ENCODE measurements around the gene MGAT4A. TPM values are rescaled to one million over a fixed set of nuclear protein-coding genes. Genes with fewer than 3 reads are reported as not detected.

The MGAT4A gene
- total and polyA plus RNA-seq, 2 of the 13 experiments (the other 11 are each of a cell fraction or from before 2014, with no cell fraction given), result 47.2 to 90.9 TPM

DNA sequence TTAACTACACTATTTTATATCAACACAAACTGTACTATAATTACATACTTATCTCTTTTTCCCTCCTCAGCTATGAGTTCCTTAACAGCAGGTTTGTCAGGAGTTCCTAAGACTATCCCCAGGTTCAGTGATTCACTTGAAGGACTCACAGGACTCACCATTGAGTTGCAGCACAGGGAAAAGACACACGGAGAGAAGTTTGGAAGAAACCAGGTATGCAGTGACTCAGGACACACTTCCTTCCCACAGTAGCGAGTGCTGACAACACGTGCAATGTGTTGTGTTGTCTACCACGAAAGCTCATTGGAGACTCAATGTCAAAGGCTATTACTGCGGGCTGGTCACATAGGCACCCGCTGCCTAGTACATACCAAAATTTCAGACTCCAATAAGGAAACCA, 32.0 kb downstream of the MGAT4A start (continued):
- TF ChIP-seq, protein P1, sequence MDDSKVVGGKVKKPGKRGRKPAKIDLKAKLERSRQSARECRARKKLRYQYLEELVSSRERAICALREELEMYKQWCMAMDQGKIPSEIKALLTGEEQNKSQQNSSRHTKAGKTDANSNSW (CRISPR knock-in tag; IDR thresholded peaks at IDR 0.05; ENCODE audit: borderline replicate concordance), result no peak
- TF ChIP-seq ZNF776 (CRISPR knock-in tag; IDR thresholded peaks at IDR 0.05), result no peak
- TF ChIP-seq, protein P2, sequence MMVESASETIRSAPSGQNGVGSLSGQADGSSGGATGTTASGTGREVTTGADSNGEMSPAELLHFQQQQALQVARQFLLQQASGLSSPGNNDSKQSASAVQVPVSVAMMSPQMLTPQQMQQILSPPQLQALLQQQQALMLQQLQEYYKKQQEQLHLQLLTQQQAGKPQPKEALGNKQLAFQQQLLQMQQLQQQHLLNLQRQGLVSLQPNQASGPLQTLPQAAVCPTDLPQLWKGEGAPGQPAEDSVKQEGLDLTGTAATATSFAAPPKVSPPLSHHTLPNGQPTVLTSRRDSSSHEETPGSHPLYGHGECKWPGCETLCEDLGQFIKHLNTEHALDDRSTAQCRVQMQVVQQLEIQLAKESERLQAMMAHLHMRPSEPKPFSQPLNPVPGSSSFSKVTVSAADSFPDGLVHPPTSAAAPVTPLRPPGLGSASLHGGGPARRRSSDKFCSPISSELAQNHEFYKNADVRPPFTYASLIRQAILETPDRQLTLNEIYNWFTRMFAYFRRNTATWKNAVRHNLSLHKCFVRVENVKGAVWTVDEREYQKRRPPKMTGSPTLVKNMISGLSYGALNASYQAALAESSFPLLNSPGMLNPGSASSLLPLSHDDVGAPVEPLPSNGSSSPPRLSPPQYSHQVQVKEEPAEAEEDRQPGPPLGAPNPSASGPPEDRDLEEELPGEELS (CRISPR knock-in tag; IDR thresholded peaks at IDR 0.05), result no peak
- TF ChIP-seq FOSL1 (CRISPR knock-in tag; IDR thresholded peaks at IDR 0.05; ENCODE audit: borderline replicate concordance), result no peak
- TF ChIP-seq SP1 (IDR thresholded peaks at IDR 0.05), result no peak
- TF ChIP-seq SP1 (CRISPR knock-in tag; IDR thresholded peaks at IDR 0.05), result no peak
- TF ChIP-seq ZNF878 (CRISPR knock-in tag; IDR thresholded peaks at IDR 0.05), result no peak
- no peak for TF ChIP-seq SMARCC2 (IDR thresholded peaks at IDR 0.05)
- TF ChIP-seq ZSCAN22 (CRISPR knock-in tag; IDR thresholded peaks at IDR 0.05), result no peak
- TF ChIP-seq, protein P3, sequence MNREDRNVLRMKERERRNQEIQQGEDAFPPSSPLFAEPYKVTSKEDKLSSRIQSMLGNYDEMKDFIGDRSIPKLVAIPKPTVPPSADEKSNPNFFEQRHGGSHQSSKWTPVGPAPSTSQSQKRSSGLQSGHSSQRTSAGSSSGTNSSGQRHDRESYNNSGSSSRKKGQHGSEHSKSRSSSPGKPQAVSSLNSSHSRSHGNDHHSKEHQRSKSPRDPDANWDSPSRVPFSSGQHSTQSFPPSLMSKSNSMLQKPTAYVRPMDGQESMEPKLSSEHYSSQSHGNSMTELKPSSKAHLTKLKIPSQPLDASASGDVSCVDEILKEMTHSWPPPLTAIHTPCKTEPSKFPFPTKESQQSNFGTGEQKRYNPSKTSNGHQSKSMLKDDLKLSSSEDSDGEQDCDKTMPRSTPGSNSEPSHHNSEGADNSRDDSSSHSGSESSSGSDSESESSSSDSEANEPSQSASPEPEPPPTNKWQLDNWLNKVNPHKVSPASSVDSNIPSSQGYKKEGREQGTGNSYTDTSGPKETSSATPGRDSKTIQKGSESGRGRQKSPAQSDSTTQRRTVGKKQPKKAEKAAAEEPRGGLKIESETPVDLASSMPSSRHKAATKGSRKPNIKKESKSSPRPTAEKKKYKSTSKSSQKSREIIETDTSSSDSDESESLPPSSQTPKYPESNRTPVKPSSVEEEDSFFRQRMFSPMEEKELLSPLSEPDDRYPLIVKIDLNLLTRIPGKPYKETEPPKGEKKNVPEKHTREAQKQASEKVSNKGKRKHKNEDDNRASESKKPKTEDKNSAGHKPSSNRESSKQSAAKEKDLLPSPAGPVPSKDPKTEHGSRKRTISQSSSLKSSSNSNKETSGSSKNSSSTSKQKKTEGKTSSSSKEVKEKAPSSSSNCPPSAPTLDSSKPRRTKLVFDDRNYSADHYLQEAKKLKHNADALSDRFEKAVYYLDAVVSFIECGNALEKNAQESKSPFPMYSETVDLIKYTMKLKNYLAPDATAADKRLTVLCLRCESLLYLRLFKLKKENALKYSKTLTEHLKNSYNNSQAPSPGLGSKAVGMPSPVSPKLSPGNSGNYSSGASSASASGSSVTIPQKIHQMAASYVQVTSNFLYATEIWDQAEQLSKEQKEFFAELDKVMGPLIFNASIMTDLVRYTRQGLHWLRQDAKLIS (CRISPR knock-in tag; IDR thresholded peaks at IDR 0.05), result no peak
- TF ChIP-seq, protein P4, sequence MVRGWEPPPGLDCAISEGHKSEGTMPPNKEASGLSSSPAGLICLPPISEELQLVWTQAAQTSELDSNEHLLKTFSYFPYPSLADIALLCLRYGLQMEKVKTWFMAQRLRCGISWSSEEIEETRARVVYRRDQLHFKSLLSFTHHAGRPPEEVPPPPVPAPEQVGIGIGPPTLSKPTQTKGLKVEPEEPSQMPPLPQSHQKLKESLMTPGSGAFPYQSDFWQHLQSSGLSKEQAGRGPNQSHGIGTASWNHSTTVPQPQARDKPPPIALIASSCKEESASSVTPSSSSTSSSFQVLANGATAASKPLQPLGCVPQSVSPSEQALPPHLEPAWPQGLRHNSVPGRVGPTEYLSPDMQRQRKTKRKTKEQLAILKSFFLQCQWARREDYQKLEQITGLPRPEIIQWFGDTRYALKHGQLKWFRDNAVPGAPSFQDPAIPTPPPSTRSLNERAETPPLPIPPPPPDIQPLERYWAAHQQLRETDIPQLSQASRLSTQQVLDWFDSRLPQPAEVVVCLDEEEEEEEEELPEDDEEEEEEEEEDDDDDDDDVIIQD (CRISPR knock-in tag; IDR thresholded peaks at IDR 0.05; ENCODE audit: low read depth), result no peak
- TF ChIP-seq NPAS2 (CRISPR knock-in tag; IDR thresholded peaks at IDR 0.05; ENCODE audit: borderline replicate concordance), result no peak
- no peak for TF ChIP-seq ZMYM3 (CRISPR knock-in tag; IDR thresholded peaks at IDR 0.05)
- TF ChIP-seq, protein P5, sequence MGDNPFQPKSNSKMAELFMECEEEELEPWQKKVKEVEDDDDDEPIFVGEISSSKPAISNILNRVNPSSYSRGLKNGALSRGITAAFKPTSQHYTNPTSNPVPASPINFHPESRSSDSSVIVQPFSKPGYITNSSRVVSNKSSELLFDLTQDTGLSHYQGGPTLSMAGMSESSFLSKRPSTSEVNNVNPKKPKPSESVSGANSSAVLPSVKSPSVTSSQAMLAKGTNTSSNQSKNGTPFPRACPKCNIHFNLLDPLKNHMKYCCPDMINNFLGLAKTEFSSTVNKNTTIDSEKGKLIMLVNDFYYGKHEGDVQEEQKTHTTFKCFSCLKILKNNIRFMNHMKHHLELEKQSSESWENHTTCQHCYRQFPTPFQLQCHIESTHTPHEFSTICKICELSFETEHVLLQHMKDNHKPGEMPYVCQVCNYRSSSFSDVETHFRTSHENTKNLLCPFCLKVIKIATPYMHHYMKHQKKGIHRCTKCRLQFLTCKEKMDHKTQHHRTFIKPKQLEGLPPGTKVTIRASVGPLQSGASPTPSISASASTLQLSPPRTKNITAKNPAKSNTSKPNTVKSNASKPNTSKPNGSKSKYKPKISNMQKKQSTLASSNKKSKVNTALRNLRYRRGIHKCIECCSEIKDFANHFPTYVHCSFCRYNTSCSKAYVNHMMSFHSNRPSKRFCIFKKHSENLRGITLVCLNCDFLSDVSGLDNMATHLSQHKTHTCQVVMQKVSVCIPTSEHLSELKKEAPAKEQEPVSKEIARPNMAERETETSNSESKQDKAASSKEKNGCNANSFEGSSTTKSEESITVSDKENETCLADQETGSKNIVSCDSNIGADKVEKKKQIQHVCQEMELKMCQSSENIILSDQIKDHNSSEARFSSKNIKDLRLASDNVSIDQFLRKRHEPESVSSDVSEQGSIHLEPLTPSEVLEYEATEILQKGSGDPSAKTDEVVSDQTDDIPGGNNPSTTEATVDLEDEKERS (CRISPR knock-in tag; IDR thresholded peaks at IDR 0.05), result no peak
- TF ChIP-seq PAX8 (CRISPR knock-in tag; IDR thresholded peaks at IDR 0.05; ENCODE audit: borderline replicate concordance), result no peak
- no peak for TF ChIP-seq ZNF766 (CRISPR knock-in tag; IDR thresholded peaks at IDR 0.05; ENCODE audit: borderline replicate concordance)
